IPS-18a (cell line): ENCODE measurements around the gene ABCB11.

ENCODE experiments used
- H3K27ac ChIP-seq: one replicate; pipeline ENCODE4 v1.5.1; 2013; ENCODE audit warnings: low read length
- H3K27me3 ChIP-seq: one replicate; pipeline ENCODE4 v1.6.1; 2013; ENCODE audit warnings: mild to moderate bottlenecking, low read length; ENCODE audit not compliant: control insufficient read depth, insufficient read depth
- H3K36me3 ChIP-seq: one replicate; pipeline ENCODE4 v1.6.1; 2013; ENCODE audit warnings: low read depth, low read length; ENCODE audit not compliant: control insufficient read depth
- H3K4me1 ChIP-seq: one replicate; pipeline ENCODE4 v1.6.1; 2013; ENCODE audit warnings: low read depth, low read length; ENCODE audit not compliant: control insufficient read depth
- H3K4me3 ChIP-seq: one replicate; pipeline ENCODE4 v1.5.1; 2013; ENCODE audit warnings: low read length
- H3K9ac ChIP-seq: one replicate; pipeline ENCODE4 v1.6.1; 2013; ENCODE audit warnings: mild to moderate bottlenecking, low read length, moderate library complexity
- H3K9me3 ChIP-seq: one replicate; pipeline ENCODE4 v1.6.1; 2013; ENCODE audit warnings: low read depth, low read length; ENCODE audit not compliant: control insufficient read depth

The ABCB11 gene

GRCh38 chr2:169031202-169031601 is at the start of gene ABCB11:
Gene ABCB11, minus strand, starts transcription at chr2:169031324. Its CDS starts 13,199 bp downstream, at chr2:169018125.
- H3K9me3 ChIP-seq = no peaks in the 10 kb centered on the region
- H3K9ac ChIP-seq = no peak within 1 kb of the TSS
- no peaks in the 10 kb centered on the region for H3K36me3 ChIP-seq
- no peaks in the 10 kb centered on the region for H3K27me3 ChIP-seq
- H3K4me1 ChIP-seq = peaks cover 4% of the 10 kb centered on the region
- no peak within 1 kb of the TSS for H3K4me3 ChIP-seq
- no peak within 1 kb of the TSS for H3K27ac ChIP-seq

- Histone ChIP-seq H3K4me1 (no peaks in the 10 kb centered on the region), H3K27me3 (no peaks in the 10 kb centered on the region), H3K9me3 (no peaks in the 10 kb centered on the region), H3K36me3 (no peaks in the 10 kb centered on the region), H3K9ac (no peak overlapping the region), H3K27ac (no peak overlapping the region), H3K4me3 (no peak overlapping the region)
These were observed 49.3 kb upstream of the ABCB11 start for GRCh38 chr2:169080250-169081069.

GRCh38 chr2:169077674-169078240 is 46.6 kb upstream of the ABCB11 start:
- Histone ChIP-seq H3K27ac (no peak overlapping the region), H3K27me3 (no peaks in the 10 kb centered on the region), H3K36me3 (no peaks in the 10 kb centered on the region), H3K4me3 (no peak overlapping the region), H3K9ac (no peak overlapping the region), H3K9me3 (no peaks in the 10 kb centered on the region), H3K4me1 (no peaks in the 10 kb centered on the region)

- H3K9ac ChIP-seq = no peak overlapping the region
- no peaks in the 10 kb centered on the region for H3K27me3 ChIP-seq
- H3K36me3 ChIP-seq = no peaks in the 10 kb centered on the region
- no peak overlapping the region for H3K4me3 ChIP-seq
- H3K4me1 ChIP-seq = no peaks in the 10 kb centered on the region
- no peak overlapping the region for H3K27ac ChIP-seq
- no peaks in the 10 kb centered on the region for H3K9me3 ChIP-seq
These were observed 43.0 kb upstream of the ABCB11 start for GRCh38 chr2:169073963-169074751.

GRCh38 chr2:169073211-169073962 is 42.3 kb upstream of the ABCB11 start:
- Histone ChIP-seq H3K4me1 (no peaks in the 10 kb centered on the region), H3K27ac (no peak overlapping the region), H3K36me3 (no peaks in the 10 kb centered on the region), H3K4me3 (no peak overlapping the region), H3K9me3 (no peaks in the 10 kb centered on the region), H3K27me3 (no peaks in the 10 kb centered on the region), H3K9ac (no peak overlapping the region)

- no peaks in the 10 kb centered on the region for H3K36me3 ChIP-seq
- no peaks in the 10 kb centered on the region for H3K4me1 ChIP-seq
- H3K27ac ChIP-seq = no peak overlapping the region
- no peak overlapping the region for H3K4me3 ChIP-seq
- no peak overlapping the region for H3K9ac ChIP-seq
- H3K27me3 ChIP-seq = no peaks in the 10 kb centered on the region
- no peaks in the 10 kb centered on the region for H3K9me3 ChIP-seq
These were observed 41.2 kb upstream of the ABCB11 start for GRCh38 chr2:169072163-169072925.

GRCh38 chr2:169071455-169071854 is 40.3 kb upstream of the ABCB11 start:
- no peak overlapping the region for H3K27ac ChIP-seq
- H3K4me1 ChIP-seq = no peaks in the 10 kb centered on the region
- H3K9me3 ChIP-seq = no peaks in the 10 kb centered on the region
- no peak overlapping the region for H3K9ac ChIP-seq
- H3K27me3 ChIP-seq = no peaks in the 10 kb centered on the region
- H3K36me3 ChIP-seq = no peaks in the 10 kb centered on the region
- H3K4me3 ChIP-seq = no peak overlapping the region

- H3K27me3 ChIP-seq = no peaks in the 10 kb centered on the region
- no peak overlapping the region for H3K4me3 ChIP-seq
- no peak overlapping the region for H3K27ac ChIP-seq
- H3K36me3 ChIP-seq = no peaks in the 10 kb centered on the region
- no peaks in the 10 kb centered on the region for H3K9me3 ChIP-seq
- H3K4me1 ChIP-seq = no peaks in the 10 kb centered on the region
- no peak overlapping the region for H3K9ac ChIP-seq
These were observed 38.7 kb upstream of the ABCB11 start for GRCh38 chr2:169069833-169070232.

- no peaks in the 10 kb centered on the region for H3K36me3 ChIP-seq
- H3K9me3 ChIP-seq = no peaks in the 10 kb centered on the region
- no peak within 1 kb of the TSS for H3K4me3 ChIP-seq
- no peaks in the 10 kb centered on the region for H3K4me1 ChIP-seq
- H3K27me3 ChIP-seq = no peaks in the 10 kb centered on the region
- no peak within 1 kb of the TSS for H3K27ac ChIP-seq
- H3K9ac ChIP-seq = no peak within 1 kb of the TSS
These were observed 38.2 kb upstream of the ABCB11 start, which contains the start of gene DHRS9 for GRCh38 chr2:169069341-169069740. Gene DHRS9, plus strand, starts transcription at chr2:169069563. Its CDS starts 12,019 bp downstream, at chr2:169081582.

GRCh38 chr2:169066897-169067296 is 35.8 kb upstream of the ABCB11 start:
- no peak overlapping the region for H3K4me3 ChIP-seq

More at GRCh38 chr2:169066897-169067296, 35.8 kb upstream of the ABCB11 start:
- Histone ChIP-seq H3K4me1 (no peaks in the 10 kb centered on the region), H3K27me3 (no peaks in the 10 kb centered on the region), H3K9me3 (no peaks in the 10 kb centered on the region), H3K9ac (no peak overlapping the region), H3K36me3 (no peaks in the 10 kb centered on the region), H3K27ac (no peak overlapping the region)
